KMS-11 (cell line): ENCODE data around the gene ELK3.

Experiments used
- H2AFZ ChIP-seq: fragments of 200-600 bp; sonication (generic); 2 replicates; pipeline ENCODE4 v1.6.1; 2016; ENCODE audit warnings: antibody characterized with exemption, mixed run types, low read depth
- H3K27ac ChIP-seq: fragments of 200-600 bp; sonication (generic); 2 replicates; pipeline ENCODE4 v1.6.1; 2016; ENCODE audit warnings: mild to moderate bottlenecking, mixed run types
- H3K27me3 ChIP-seq: fragments of 200-600 bp; sonication (generic); 2 replicates; pipeline ENCODE4 v1.6.1; 2017; ENCODE audit warnings: mild to moderate bottlenecking, low read depth, mixed run types, moderate library complexity; ENCODE audit not compliant: insufficient read depth
- H3K36me3 ChIP-seq: fragments of 200-600 bp; sonication (generic); 2 replicates; pipeline ENCODE4 v1.6.1; 2017; ENCODE audit warnings: mild to moderate bottlenecking, mixed run types; ENCODE audit not compliant: insufficient read depth
- H3K4me1 ChIP-seq: fragments of 200-600 bp; sonication (generic); 2 replicates; pipeline ENCODE4 v1.6.1; 2016; ENCODE audit warnings: mild to moderate bottlenecking, low read depth, mixed run types; ENCODE audit not compliant: poor library complexity, severe bottlenecking
- H3K4me2 ChIP-seq: fragments of 200-600 bp; sonication (generic); 2 replicates; pipeline ENCODE4 v1.7.0; 2016; ENCODE audit warnings: mild to moderate bottlenecking, mixed run types
- H3K4me3 ChIP-seq: fragments of 200-600 bp; sonication (generic); IDR thresholded peaks from 2 replicates; pipeline ENCODE4 v1.6.1; 2017; ENCODE audit warnings: low read depth, low read length, mixed read lengths; ENCODE audit not compliant: insufficient read depth
- H3K79me2 ChIP-seq: fragments of 200-600 bp; sonication (generic); 2 replicates; pipeline ENCODE4 v1.6.1; 2016; ENCODE audit warnings: low read depth, mixed run types; ENCODE audit not compliant: insufficient read depth
- H3K9ac ChIP-seq: fragments of 200-600 bp; sonication (generic); 2 replicates; pipeline ENCODE4 v1.6.1; 2016; ENCODE audit warnings: mild to moderate bottlenecking, mixed run types
- H4K20me1 ChIP-seq: fragments of 200-600 bp; sonication (generic); 2 replicates; pipeline ENCODE4 v1.6.1; 2016; ENCODE audit warnings: mild to moderate bottlenecking, mixed run types; ENCODE audit not compliant: insufficient read depth
- CTCF ChIP-seq: fragments of 200-600 bp; sonication (generic); conservative IDR thresholded peaks from 2 replicates; pipeline ENCODE4 v1.6.1; 2017; ENCODE audit warnings: low read depth, mild to moderate bottlenecking, antibody characterized with exemption, low read length, moderate library complexity, mixed read lengths

ELK3 gene

GRCh38 chr12:96213869-96214268, 19.7 kb downstream of the ELK3 start:
- Histone ChIP-seq H3K4me3 (no peak overlapping the region), H3K27ac (no peak overlapping the region), H3K79me2 (peaks cover 88% of the 10 kb centered on the region), H3K27me3 (no peaks in the 10 kb centered on the region), H2AFZ (no peak overlapping the region), H3K9ac (no peak overlapping the region), H3K4me1 (peaks cover 69% of the 10 kb centered on the region), H4K20me1 (no peaks in the 10 kb centered on the region), H3K4me2 (no peak overlapping the region), H3K36me3 (no peaks in the 10 kb centered on the region)
- TF ChIP-seq CTCF: no peak

GRCh38 chr12:96215919-96216273, 21.7 kb downstream of the ELK3 start:
- no peaks in the 10 kb centered on the region for H3K27me3 ChIP-seq
- no peak for TF ChIP-seq CTCF
- no peaks in the 10 kb centered on the region for H4K20me1 ChIP-seq
- H3K9ac ChIP-seq: no peak overlapping the region
- H3K4me2 ChIP-seq: peak overlapping the region; percentile 39; the same call in 1 of the 2 replicates
- no peaks in the 10 kb centered on the region for H3K36me3 ChIP-seq
- H3K79me2 ChIP-seq: peaks cover 68% of the 10 kb centered on the region
- H3K27ac ChIP-seq: no peak overlapping the region
- peaks cover 49% of the 10 kb centered on the region for H3K4me1 ChIP-seq
- no peak overlapping the region for H2AFZ ChIP-seq
- H3K4me3 ChIP-seq: no peak overlapping the region

GRCh38 chr12:96218989-96219678, 25.0 kb downstream of the ELK3 start:
- Histone ChIP-seq H3K36me3 (no peaks in the 10 kb centered on the region), H3K4me3 (no peak overlapping the region), H4K20me1 (no peaks in the 10 kb centered on the region), H3K4me2 (no peak overlapping the region), H3K79me2 (peaks cover 46% of the 10 kb centered on the region), H3K27ac (no peak overlapping the region), H2AFZ (no peak overlapping the region), H3K4me1 (peaks cover 17% of the 10 kb centered on the region), H3K27me3 (no peaks in the 10 kb centered on the region), H3K9ac (no peak overlapping the region)
- no peak for TF ChIP-seq CTCF

GRCh38 chr12:96219700-96220206, 25.6 kb downstream of the ELK3 start:
- H3K79me2 ChIP-seq: peaks cover 40% of the 10 kb centered on the region
- no peak for TF ChIP-seq CTCF
- no peak overlapping the region for H3K9ac ChIP-seq
- no peak overlapping the region for H2AFZ ChIP-seq
- H3K4me1 ChIP-seq: peaks cover 10% of the 10 kb centered on the region
- no peak overlapping the region for H3K4me2 ChIP-seq
- no peaks in the 10 kb centered on the region for H3K27me3 ChIP-seq
- H3K27ac ChIP-seq: no peak overlapping the region
- no peak overlapping the region for H3K4me3 ChIP-seq
- H3K36me3 ChIP-seq: no peaks in the 10 kb centered on the region
- H4K20me1 ChIP-seq: no peaks in the 10 kb centered on the region
